K562 (cell line): ENCODE data around the gene OR2A25. TPM values are rescaled to one million over a fixed set of nuclear protein-coding genes. Genes with fewer than 3 reads are reported as not detected.

ENCODE experiments used
- ATAC-seq: fragments of 200-7000 bp; cut with Tn5 transposase; 3 replicates; pipeline ENCODE4 v1.9.1; 2020; ENCODE audit warnings: moderate library complexity
- BruUV-seq: library from RNA; stranded (reverse); fragments of 400-500 nt; replicated peaks from 2 replicates; lab custom pipeline; 2021; lab: Mats Ljungman, UMichigan
- CTCF ChIA-PET: fragments of 300-600 bp; formaldehyde crosslinking; extraction: SDS; loops from one replicate; lab custom pipeline; 2021; ENCODE audit warnings: low intra/inter-chr PET ratio; lab: Yijun Ruan, JAX
- POLR2A ChIA-PET: fragments of 300-600, 350-650 bp; sonication (Branson Sonifier 250); formaldehyde crosslinking; extraction: SDS; loops from one replicate; lab custom pipeline; 2021; ENCODE audit warnings: antibody characterized with exemption, inconsistent platforms; lab: Yijun Ruan, JAX
- DNase-seq, 4 experiments: peaks; one replicate each; pipeline versions ENCODE4 v3.0.0 to v3.0.0-alpha.2; 2011 to 2018; ENCODE audit warnings: low spot score in 3 of 4, mixed read lengths in 3 of 4; ENCODE audit errors: extremely low read depth in 1 of 4
- FAIRE-seq: peaks from 2 replicates; lab custom pipeline; 2011; peaks lifted over from hg19 to GRCh38; lab: Jason Lieb, UNC
- H2AFZ ChIP-seq: 2 replicates; pipeline ENCODE4 v1.6.0; 2011; ENCODE audit warnings: low read depth, low read length, control low read depth, inconsistent platforms
- H3K27ac ChIP-seq: fragments of 200-600 bp; 3 replicates; pipeline ENCODE4 v1.8.0; 2011; ENCODE audit warnings: low read depth, mild to moderate bottlenecking, control low read depth, inconsistent platforms, low read length, moderate library complexity, mixed read lengths; ENCODE audit errors: extremely low read depth
- H3K27me3 ChIP-seq, 2 experiments: fragments of 300-600 bp in 1 of 2; 2 replicates in 1 of 2; 3 replicates in 1 of 2; pipeline versions ENCODE4 v1.6.0 to v1.8.0; 2011; ENCODE audit warnings: inconsistent platforms in 2 of 2, low read length in 2 of 2, mild to moderate bottlenecking in 1 of 2, mixed read lengths in 1 of 2, moderate library complexity in 1 of 2; ENCODE audit not compliant: control insufficient read depth in 2 of 2, insufficient read depth in 2 of 2
- H3K36me3 ChIP-seq: fragments of 300-600 bp; 3 replicates; pipeline ENCODE4 v1.8.0; 2011; ENCODE audit warnings: mild to moderate bottlenecking, low read length, inconsistent platforms; ENCODE audit not compliant: control insufficient read depth, insufficient read depth
- H3K4me1 ChIP-seq, 2 experiments: fragments of 200-600 bp in 1 of 2; replicated peaks in 1 of 2; 2 replicates in 1 of 2; 3 replicates in 1 of 2; pipeline versions ENCODE4 v1.5.1 to v1.8.0; 2011; ENCODE audit warnings: inconsistent platforms in 2 of 2, low read length in 2 of 2, mild to moderate bottlenecking in 1 of 2, mixed read lengths in 1 of 2, moderate library complexity in 1 of 2; ENCODE audit not compliant: control insufficient read depth in 2 of 2, insufficient read depth in 2 of 2
- H3K4me2 ChIP-seq: 2 replicates; pipeline ENCODE4 v1.6.1; 2011; ENCODE audit warnings: low read length, control low read depth, inconsistent platforms, mixed read lengths; ENCODE audit not compliant: insufficient read depth
- H3K4me3 ChIP-seq: fragments of 200-600 bp; sonication (generic), shearing (Covaris generic); 2 replicates; pipeline ENCODE4 v1.5.1; 2016; ENCODE audit warnings: control low read depth, inconsistent platforms
- H3K79me2 ChIP-seq: fragments of 200-600 bp; 3 replicates; pipeline ENCODE4 v1.8.0; 2011; ENCODE audit warnings: low read length, inconsistent platforms; ENCODE audit not compliant: control insufficient read depth, insufficient read depth
- H3K9ac ChIP-seq, 2 experiments: 2 replicates each; pipeline versions ENCODE4 v1.6.0 to v1.6.1; 2011; ENCODE audit warnings: low read depth in 2 of 2, low read length in 2 of 2, control low read depth in 1 of 2, inconsistent platforms in 1 of 2, mild to moderate bottlenecking in 1 of 2, mixed read lengths in 1 of 2; ENCODE audit not compliant: insufficient read depth in 1 of 2
- H3K9me1 ChIP-seq: one replicate; pipeline ENCODE4 v1.6.0; 2011; ENCODE audit warnings: inconsistent platforms, mild to moderate bottlenecking, low read length, moderate library complexity; ENCODE audit not compliant: control insufficient read depth, insufficient read depth
- H3K9me3 ChIP-seq: replicated peaks from 2 replicates; pipeline ENCODE4 v1.5.1; 2011; ENCODE audit warnings: low read depth, low read length, inconsistent platforms; ENCODE audit not compliant: control insufficient read depth, insufficient read depth
- H4K20me1 ChIP-seq: replicated peaks from 2 replicates; pipeline ENCODE4 v1.6.1; 2011; ENCODE audit warnings: low read length, inconsistent platforms, mixed read lengths; ENCODE audit not compliant: control insufficient read depth, insufficient read depth
- ATF3 ChIP-seq, 2 experiments: fragments of 450-650 bp in 1 of 2; sonication (generic) in 1 of 2; formaldehyde crosslinking in 1 of 2; IDR thresholded peaks in 1 of 2; conservative IDR thresholded peaks in 1 of 2; 2 replicates each; pipeline versions ENCODE4 v1.6.1 to v1.8.1; 2016 to 2023; ENCODE audit warnings: mild to moderate bottlenecking in 2 of 2, moderate library complexity in 2 of 2, inconsistent platforms in 1 of 2, missing genetic modification reagents in 1 of 2
- GATAD2A ChIP-seq: fragments of 450-650 bp; IDR thresholded peaks from 2 replicates; pipeline ENCODE4 v1.6.1; 2017
- HDAC3 ChIP-seq: fragments of 450-650 bp; IDR thresholded peaks from 2 replicates; pipeline ENCODE4 v1.6.1; 2018; ENCODE audit warnings: borderline replicate concordance, mild to moderate bottlenecking, moderate library complexity; ENCODE audit not compliant: partially characterized antibody
- MXD1 ChIP-seq: fragments of 250-450 bp; sonication (Bioruptor Pico); IDR thresholded peaks from 2 replicates; pipeline ENCODE4 v1.8.0; 2021; ENCODE audit warnings: borderline replicate concordance, mild to moderate bottlenecking, moderate library complexity; ENCODE audit not compliant: poor library complexity, severe bottlenecking
- NR2F6 ChIP-seq: fragments of 450-650 bp; formaldehyde crosslinking; IDR thresholded peaks from 2 replicates; pipeline ENCODE4 v1.4.0; 2020; ENCODE audit warnings: mild to moderate bottlenecking
- OTX1 ChIP-seq: fragments of 450-650 bp; formaldehyde crosslinking; IDR thresholded peaks from 2 replicates; pipeline ENCODE4 v1.4.0; 2022; ENCODE audit warnings: mild to moderate bottlenecking
- PYGO2 ChIP-seq: fragments of 450-650 bp; IDR thresholded peaks from 2 replicates; pipeline ENCODE4 v1.6.1; 2016; ENCODE audit warnings: mild to moderate bottlenecking, missing genetic modification characterization, moderate library complexity, missing compliant biosample characterization
- RBM14 ChIP-seq: fragments of 200-400 bp; formaldehyde crosslinking; IDR thresholded peaks from 2 replicates; pipeline ENCODE4 v1.6.1; 2018; ENCODE audit warnings: low read depth, mild to moderate bottlenecking, low read length, moderate library complexity, borderline replicate concordance; ENCODE audit not compliant: insufficient read depth
- SNIP1 ChIP-seq: fragments of 450-650 bp; IDR thresholded peaks from 2 replicates; pipeline ENCODE4 v1.7.1; 2017; ENCODE audit warnings: low read depth, mild to moderate bottlenecking
- STAG1 ChIP-seq: sonication (generic); formaldehyde crosslinking; IDR thresholded peaks from 2 replicates; pipeline ENCODE4 v1.5.0; 2020; ENCODE audit warnings: missing genetic modification reagents, borderline replicate concordance
- ZBTB2 ChIP-seq: fragments of 450-650 bp; IDR thresholded peaks from 2 replicates; pipeline ENCODE4 v1.6.1; 2016; ENCODE audit warnings: antibody characterized with exemption
- WGBS: fragments of 100-300 bp; shearing (Covaris generic); methylation state at CpG from one replicate; pipeline ENCODE4 v1.1.6; 2016; ENCODE audit warnings: low coverage, mixed read lengths; ENCODE audit not compliant: insufficient coverage; ENCODE audit errors: missing lambda C conversion rate; 5-methylcytosine and 5-hydroxymethylcytosine counted together
- in situ Hi-C: fragments of 300-500 bp; cut with MboI; formaldehyde crosslinking; loops from 4 replicates; pipeline ENCODE4 v1.15.0; 2018; ENCODE audit warnings: inconsistent platforms, mixed read lengths
- intact Hi-C: fragments of 100-400 bp; cut with micrococcal nuclease; formaldehyde crosslinking; loops from 2 replicates; pipeline ENCODE4 v1.14.2; 2022
- polyA plus RNA-seq, 8 experiments: library from polyadenylated mRNA; depleted of rRNA in 4 of 8; stranded (reverse) in 5 of 8; unstranded in 3 of 8; fragments of >200 nt; fragmentation: Nextera tagmentation in 2 of 8; fragmentation: Illumina TruSeq in 1 of 8; extraction: Ambion mirVana in 2 of 8; extraction: Trizol in 1 of 8; gene quantifications; 2 replicates each; pipeline versions ENCODE4 v1.2.1 to v1.2.3, GENCODE V29; 2011 to 2014; ENCODE audit warnings: inconsistent platforms in 1 of 8, missing spikeins in 1 of 8
- total RNA-seq, 7 experiments: library from RNA; depleted of rRNA in 6 of 7; stranded (reverse); fragments of >200 nt in 6 of 7; fragmentation: Illumina TruSeq in 2 of 7; extraction: Trizol in 2 of 7; gene quantifications; 2 replicates each; pipeline versions ENCODE4 v1.2.1 to v1.2.3, GENCODE V29; 2011 to 2021; ENCODE audit warnings: low replicate concordance in 1 of 7

The OR2A25 gene
- total and polyA plus RNA-seq, 9 of the 15 experiments (the other 6 are each of a cell fraction or from before 2014, with no cell fraction given), result not detected

- in situ Hi-C loops (no loop called here), intact Hi-C loops (no loop called here)
- no peak within 1 kb of the TSS for H3K9ac ChIP-seq
- no peak within 1 kb of the TSS for H2AFZ ChIP-seq
- DNase-seq, result no peak
- no peaks in the 10 kb centered on the region for H3K27me3 ChIP-seq
- WGBS, result 10% methylated on average over 2 of the region's 2 CpGs
- no peak within 1 kb of the TSS for H3K4me3 ChIP-seq
- no peaks in the 10 kb centered on the region for H3K9me1 ChIP-seq
- no peaks in the 10 kb centered on the region for H3K9me3 ChIP-seq
- FAIRE-seq, result no peak
- H3K4me2 ChIP-seq, result no peak within 1 kb of the TSS
- ATAC-seq, result no peak
- POLR2A ChIA-PET, result no interaction called here
- no peaks in the 10 kb centered on the region for H3K4me1 ChIP-seq
- no TSS peak for BruUV-seq
- no peaks in the 10 kb centered on the region for H3K79me2 ChIP-seq
- H4K20me1 ChIP-seq, result no peaks in the 10 kb centered on the region
- no peaks in the 10 kb centered on the region for H3K36me3 ChIP-seq
- CTCF ChIA-PET, result no interaction called here
- H3K27ac ChIP-seq, result no peak within 1 kb of the TSS
- TF ChIP-seq HDAC3 (no peak), GATAD2A (no peak), NR2F6 (CRISPR knock-in tag) (no peak), RBM14 (no peak), OTX1 (CRISPR knock-in tag) (no peak), STAG1 (no peak), MXD1 (CRISPR knock-in tag) (no peak), PYGO2 (tag) (no peak), ZBTB2 (no peak), ATF3 (IDR thresholded peaks at IDR 0.05) (no peak), ATF3 (CRISPR knock-in tag; conservative IDR thresholded peaks at IDR 0.05) (no peak), SNIP1 (no peak)
These were observed 16.4 kb downstream of the OR2A25 start, which contains the start of gene OR2A12 for GRCh38 chr7:144085978-144086377. Gene OR2A12, plus strand, starts transcription at chr7:144086278. Its CDS starts 8,830 bp downstream, at chr7:144095108.
